AG09309 (cell line): ENCODE data around the gene NGEF.
A peak's percentile ranks its signal among the peaks of the same experiment; 100 is the strongest.

Experiments
- DNase-seq: peaks from one replicate; pipeline ENCODE4 v3.0.0-alpha.2; 2010; ENCODE audit warnings: low read depth
- H3K4me3 ChIP-seq: 2 replicates; pipeline ENCODE4 v1.5.1; 2011; ENCODE audit warnings: mild to moderate bottlenecking, low read depth, low read length, moderate library complexity; ENCODE audit not compliant: control insufficient read depth
- CTCF ChIP-seq: IDR thresholded peaks from 2 replicates; pipeline ENCODE4 v1.5.1; 2011; ENCODE audit warnings: mild to moderate bottlenecking, low read depth, low read length, inconsistent platforms; ENCODE audit not compliant: insufficient read depth, control insufficient read depth; ENCODE audit errors: missing control alignments

NGEF gene

DNA sequence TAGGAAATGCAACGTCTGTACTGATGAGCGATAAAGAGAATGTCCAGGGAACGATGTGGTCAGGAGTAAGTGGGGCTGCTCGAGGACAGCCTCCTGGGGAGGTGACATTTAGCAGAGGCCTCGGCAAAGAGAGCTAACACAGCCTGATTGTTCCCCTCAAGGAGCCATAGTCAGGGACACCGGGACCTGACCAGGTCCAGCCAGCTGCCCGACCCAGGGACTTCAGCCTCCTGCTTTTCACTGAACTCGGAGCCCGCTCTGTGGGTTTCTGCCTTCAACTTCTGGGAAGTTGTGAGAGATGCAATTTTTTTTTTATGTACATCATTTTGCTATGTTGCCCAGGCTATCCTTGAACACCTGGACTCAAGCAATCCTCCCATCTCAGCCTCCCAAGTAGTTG, 29.5 kb upstream of the NGEF start:
- no peak for DNase-seq
- no peak for TF ChIP-seq CTCF

GRCh38 chr2:233041722-233042323, 28.8 kb upstream of the NGEF start:
- H3K4me3 ChIP-seq: no peak overlapping the region
- DNase-seq: no peak
- no peak for TF ChIP-seq CTCF

More for the DNA sequence above, 29.5 kb upstream of the NGEF start:
- no peak overlapping the region for H3K4me3 ChIP-seq

DNA sequence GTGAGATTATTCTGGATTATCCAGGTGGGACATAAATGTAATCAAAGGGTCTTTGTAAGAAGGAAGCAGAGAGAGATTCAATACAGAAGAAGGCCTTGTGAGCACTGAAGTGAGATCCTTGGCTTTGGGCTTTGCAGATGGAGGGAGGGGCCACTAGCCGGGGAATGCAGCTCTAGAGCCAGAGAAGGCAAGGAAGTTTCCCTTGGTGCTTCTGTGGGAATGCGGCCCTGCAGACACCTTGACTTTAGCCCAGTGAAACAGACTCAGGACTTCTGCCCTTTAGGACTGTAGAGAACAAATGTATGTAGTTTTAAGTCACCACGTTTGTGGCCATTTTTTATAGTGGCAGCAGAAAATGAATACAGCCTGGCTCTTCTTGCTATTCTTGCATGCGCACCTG, 27.5 kb upstream of the NGEF start:
- H3K4me3 ChIP-seq: no peak overlapping the region
- DNase-seq: no peak
- no peak for TF ChIP-seq CTCF

DNA sequence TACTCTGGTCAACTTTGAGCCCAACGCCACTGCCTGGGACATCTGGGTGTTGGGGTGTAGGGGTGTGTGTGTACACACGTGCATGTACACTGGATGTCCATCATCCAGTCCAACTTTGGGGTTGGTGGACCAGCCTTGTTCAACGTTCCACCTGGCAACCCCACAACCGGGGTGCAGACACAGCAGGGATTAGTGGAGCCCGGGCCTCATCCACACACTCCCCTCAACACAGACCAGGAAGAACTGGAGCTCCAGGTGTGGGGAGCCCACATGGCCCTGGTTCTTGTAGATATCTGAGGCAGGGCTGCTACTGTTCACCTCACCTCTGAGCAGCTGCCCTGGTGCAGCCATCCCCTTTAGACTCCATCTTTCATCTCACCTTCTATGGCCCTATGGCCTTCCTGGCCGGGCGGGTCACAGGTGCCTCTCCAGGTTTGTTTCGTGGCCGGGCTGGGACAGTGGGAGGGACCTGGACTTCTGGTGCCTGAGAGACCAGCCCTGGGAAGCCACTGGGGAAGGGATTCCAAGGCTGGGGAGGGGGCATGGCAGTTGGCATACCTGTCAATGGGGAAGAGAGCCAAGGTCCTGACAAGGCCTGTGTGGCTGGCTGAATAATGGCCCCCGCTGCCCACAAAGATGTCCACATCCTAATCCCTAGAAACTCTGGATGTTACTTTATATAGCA, 26.9 kb upstream of the NGEF start:
- TF ChIP-seq CTCF: no peak
- H3K4me3 ChIP-seq: no peak overlapping the region
- DNase-seq: no peak

DNA sequence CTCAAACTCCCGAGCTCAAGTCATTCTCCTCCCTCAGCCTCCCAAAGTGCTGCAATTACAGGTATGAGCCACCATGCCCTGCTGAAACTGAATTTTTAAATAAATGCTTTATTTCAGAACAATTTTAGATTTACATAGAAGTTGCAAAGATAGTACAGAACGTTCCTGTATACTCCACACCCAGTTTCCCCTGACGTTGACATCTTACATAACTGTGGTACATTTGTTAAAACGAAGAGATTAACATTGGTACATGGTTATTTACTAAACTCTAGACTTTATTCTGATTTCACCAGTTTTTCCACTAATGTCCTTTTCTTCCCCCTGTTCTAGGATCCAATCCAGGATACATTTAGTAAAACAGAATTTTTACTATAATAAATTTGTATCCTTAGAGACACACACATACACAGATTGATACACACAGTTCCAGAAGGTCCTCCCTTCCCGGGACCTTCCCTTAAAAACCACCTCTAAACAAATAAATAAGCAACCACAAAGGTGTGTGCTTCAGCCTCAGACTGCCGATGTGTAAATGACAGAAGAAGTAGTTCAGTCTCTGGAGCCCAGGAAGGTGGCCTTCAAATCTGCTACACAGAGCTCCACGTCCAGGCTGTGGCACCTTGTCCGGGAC, 26.3 kb upstream of the NGEF start:
- TF ChIP-seq CTCF: no peak
- DNase-seq: no peak
- no peak overlapping the region for H3K4me3 ChIP-seq

- DNase-seq: peak; percentile 25
- no peak overlapping the region for H3K4me3 ChIP-seq
- TF ChIP-seq CTCF: no peak
Measured at GRCh38 chr2:233037078-233037477, 24.0 kb upstream of the NGEF start.
